A673 (cell line): Measurements from ENCODE around the gene BTBD16. TPM values are rescaled to one million over a fixed set of nuclear protein-coding genes. Genes with fewer than 3 reads are reported as not detected.

Experiments
- BruUV-seq: library from RNA; stranded (reverse); fragments of 400-500 nt; replicated peaks from 2 replicates; lab custom pipeline; 2021; lab: Mats Ljungman, UMichigan
- CTCF ChIA-PET: fragments of 300-600 bp; sonication (Branson Sonifier 250); formaldehyde crosslinking; loops from one replicate; lab custom pipeline; 2022; ENCODE audit warnings: antibody characterized with exemption; lab: Charles Lee
- POLR2A ChIA-PET: fragments of 300-600 bp; sonication (Branson Sonifier 250); formaldehyde crosslinking; loops from one replicate; lab custom pipeline; 2022; ENCODE audit warnings: antibody characterized with exemption; ENCODE audit not compliant: low non-redundant PET; lab: Charles Lee
- DNase-seq: peaks from one replicate; pipeline ENCODE4 v3.0.0-alpha.2; 2015; ENCODE audit warnings: low spot score
- H3K27ac ChIP-seq: fragments of 200-600 bp; sonication (generic); 2 replicates; pipeline ENCODE4 v1.5.1; 2016; ENCODE audit warnings: mixed run types, low read depth, mild to moderate bottlenecking, mixed read lengths, antibody characterized with exemption, low read length; ENCODE audit not compliant: poor library complexity, severe bottlenecking
- H3K27me3 ChIP-seq: fragments of 200-600 bp; sonication (generic); replicated peaks from 2 replicates; pipeline ENCODE4 v1.6.1; 2017; ENCODE audit warnings: mixed run types, low read depth, mild to moderate bottlenecking, mixed read lengths, antibody characterized with exemption, low read length; ENCODE audit not compliant: insufficient read depth, poor library complexity
- H3K36me3 ChIP-seq: fragments of 200-600 bp; sonication (generic); 2 replicates; pipeline ENCODE4 v1.6.1; 2016; ENCODE audit warnings: mixed run types, mild to moderate bottlenecking, mixed read lengths, antibody characterized with exemption, low read length; ENCODE audit not compliant: insufficient read depth, poor library complexity, severe bottlenecking
- H3K4me1 ChIP-seq: fragments of 200-600 bp; sonication (generic); 2 replicates; pipeline ENCODE4 v1.6.1; 2017; ENCODE audit warnings: mixed run types, mild to moderate bottlenecking, mixed read lengths, antibody characterized with exemption, low read length; ENCODE audit not compliant: insufficient read depth, poor library complexity, severe bottlenecking
- H3K4me3 ChIP-seq: fragments of 200-600 bp; sonication (generic); 2 replicates; pipeline ENCODE4 v1.5.1; 2016; ENCODE audit warnings: low read depth, mixed run types, mild to moderate bottlenecking, mixed read lengths, low read length; ENCODE audit not compliant: poor library complexity, severe bottlenecking
- H3K9me3 ChIP-seq: fragments of 200-600 bp; sonication (generic); 2 replicates; pipeline ENCODE4 v1.6.1; 2016; ENCODE audit warnings: mixed run types, low read depth, mild to moderate bottlenecking, mixed read lengths, antibody characterized with exemption, low read length; ENCODE audit not compliant: poor library complexity, severe bottlenecking
- EZH2 ChIP-seq: fragments of 200-600 bp; sonication (generic); IDR thresholded peaks from 2 replicates; pipeline ENCODE4 v1.6.1; 2017; ENCODE audit warnings: borderline replicate concordance, low read depth, mild to moderate bottlenecking, mixed read lengths, antibody characterized with exemption, low read length; ENCODE audit not compliant: poor library complexity, severe bottlenecking
- intact Hi-C: fragments of 100-400 bp; cut with micrococcal nuclease; formaldehyde crosslinking; loops from one replicate; pipeline ENCODE4 v1.10.0; 2022; ENCODE audit not compliant: unreplicated experiment
- total RNA-seq: library from RNA; stranded (reverse); gene quantifications from 2 replicates; pipeline ENCODE4 v1.2.3, GENCODE V29; 2021
- TF ChIP-seq, protein P1 (sequence below): fragments of 300-800, 200-600 bp; sonication (generic); conservative IDR thresholded peaks from 2 replicates; pipeline ENCODE4 v1.5.1; 2017; ENCODE audit warnings: low read depth, mild to moderate bottlenecking, antibody characterized with exemption, low read length, moderate library complexity, mixed read lengths

Gene BTBD16
- total RNA-seq, 1 experiment from 2014 or later = not detected

DNA sequence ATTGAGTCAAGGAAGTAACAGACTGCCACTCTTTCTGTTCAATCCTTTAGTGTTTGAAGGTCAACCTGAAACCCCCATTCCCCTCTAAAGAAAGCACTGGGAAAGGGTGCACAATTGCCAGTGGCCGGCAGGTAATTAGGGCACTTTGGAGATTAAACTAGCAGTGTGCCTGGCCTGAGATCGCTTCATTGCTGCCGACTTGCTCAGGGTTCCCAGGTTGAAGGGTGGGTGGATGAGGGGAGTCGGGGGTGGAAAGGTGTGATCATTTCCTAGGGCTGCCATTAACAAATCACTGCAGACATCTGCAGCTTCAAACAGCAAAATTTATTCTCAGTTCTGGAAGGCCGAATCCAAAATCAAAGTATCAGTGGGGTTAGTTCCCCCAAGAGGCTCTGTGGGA lies 16.3 kb upstream of the BTBD16 start:
- Histone ChIP-seq H3K27ac (no peak overlapping the region), H3K36me3 (no peaks in the 10 kb centered on the region), H3K27me3 (peaks cover 4% of the 10 kb centered on the region), H3K4me3 (no peak overlapping the region), H3K4me1 (no peaks in the 10 kb centered on the region), H3K9me3 (no peaks in the 10 kb centered on the region)
- ChIA-PET POLR2A (no interaction called here), CTCF (no interaction called here)
- BruUV-seq = no TSS peak
- no peak for TF ChIP-seq EZH2
- TF ChIP-seq, protein P1, sequence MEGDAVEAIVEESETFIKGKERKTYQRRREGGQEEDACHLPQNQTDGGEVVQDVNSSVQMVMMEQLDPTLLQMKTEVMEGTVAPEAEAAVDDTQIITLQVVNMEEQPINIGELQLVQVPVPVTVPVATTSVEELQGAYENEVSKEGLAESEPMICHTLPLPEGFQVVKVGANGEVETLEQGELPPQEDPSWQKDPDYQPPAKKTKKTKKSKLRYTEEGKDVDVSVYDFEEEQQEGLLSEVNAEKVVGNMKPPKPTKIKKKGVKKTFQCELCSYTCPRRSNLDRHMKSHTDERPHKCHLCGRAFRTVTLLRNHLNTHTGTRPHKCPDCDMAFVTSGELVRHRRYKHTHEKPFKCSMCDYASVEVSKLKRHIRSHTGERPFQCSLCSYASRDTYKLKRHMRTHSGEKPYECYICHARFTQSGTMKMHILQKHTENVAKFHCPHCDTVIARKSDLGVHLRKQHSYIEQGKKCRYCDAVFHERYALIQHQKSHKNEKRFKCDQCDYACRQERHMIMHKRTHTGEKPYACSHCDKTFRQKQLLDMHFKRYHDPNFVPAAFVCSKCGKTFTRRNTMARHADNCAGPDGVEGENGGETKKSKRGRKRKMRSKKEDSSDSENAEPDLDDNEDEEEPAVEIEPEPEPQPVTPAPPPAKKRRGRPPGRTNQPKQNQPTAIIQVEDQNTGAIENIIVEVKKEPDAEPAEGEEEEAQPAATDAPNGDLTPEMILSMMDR = no peak
- intact Hi-C loops = no loop called here
- no peak for DNase-seq

DNA sequence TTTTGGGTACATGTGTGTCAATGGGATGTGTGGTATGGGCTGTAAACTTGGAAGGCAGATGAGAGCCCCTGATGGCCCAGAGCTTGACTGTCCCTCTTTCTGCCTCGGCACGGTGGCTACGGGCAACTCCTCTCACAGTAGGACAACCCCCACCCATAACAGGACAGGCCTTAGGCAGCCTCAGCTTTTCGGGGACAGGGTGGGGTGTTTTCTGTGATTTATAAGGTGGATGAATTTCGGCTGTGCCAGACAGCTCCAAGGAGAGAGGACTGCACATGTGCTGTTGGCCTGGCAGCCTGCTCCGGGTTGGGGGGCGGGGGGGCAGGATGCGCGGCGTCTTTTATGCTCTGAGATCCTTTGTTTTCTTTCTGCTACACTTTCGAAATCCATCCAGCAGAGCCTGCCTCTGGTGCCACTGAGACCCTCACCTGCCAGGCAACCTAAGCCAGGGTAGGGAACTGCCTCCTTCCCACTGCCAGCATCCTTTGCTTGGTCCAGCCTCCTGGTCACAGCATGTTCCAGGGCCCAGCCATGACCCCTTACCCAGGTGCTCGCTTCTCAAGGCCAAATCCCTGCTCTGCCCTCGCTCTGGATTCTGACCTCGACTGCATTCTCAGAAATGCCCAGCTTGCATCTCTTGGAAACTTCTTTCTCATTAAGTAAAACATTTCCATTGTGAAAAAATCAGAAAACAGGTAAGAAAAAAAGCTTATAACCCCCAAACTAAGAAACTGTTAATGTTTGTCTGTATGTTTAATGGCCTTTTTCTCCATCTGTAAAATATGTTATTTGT lies 15.4 kb upstream of the BTBD16 start:
- POLR2A ChIA-PET = no interaction called here
- DNase-seq = no peak
- H3K9me3 ChIP-seq = no peaks in the 10 kb centered on the region
- H3K27me3 ChIP-seq = peaks cover 4% of the 10 kb centered on the region
- H3K4me3 ChIP-seq = no peak overlapping the region
- H3K27ac ChIP-seq = no peak overlapping the region
- TF ChIP-seq, protein P1 = no peak
- TF ChIP-seq EZH2 = no peak
- intact Hi-C loops = no loop called here
- H3K4me1 ChIP-seq = no peaks in the 10 kb centered on the region
- BruUV-seq = no TSS peak
- no peaks in the 10 kb centered on the region for H3K36me3 ChIP-seq
- CTCF ChIA-PET = no interaction called here

DNA sequence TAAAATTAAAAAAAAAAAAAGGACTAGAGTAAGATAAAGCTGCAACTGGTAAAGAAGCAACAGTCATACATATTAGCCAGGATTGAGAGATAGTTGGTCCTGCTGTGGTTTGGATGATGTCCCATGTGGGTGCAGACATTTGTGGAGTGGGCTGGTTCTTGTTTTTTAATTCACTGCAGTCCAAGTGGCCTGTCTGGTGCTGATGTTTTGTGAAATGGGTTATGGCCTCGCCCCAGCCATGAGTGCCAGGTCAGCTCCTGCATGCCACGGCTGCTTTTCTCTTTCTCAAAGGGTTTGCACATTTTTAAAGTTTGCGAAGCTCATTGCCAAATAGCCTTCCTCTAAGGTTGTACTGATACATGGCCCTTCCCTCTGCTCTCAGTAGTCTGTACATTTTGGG lies 14.1 kb upstream of the BTBD16 start:
- H3K36me3 ChIP-seq = no peaks in the 10 kb centered on the region
- H3K27ac ChIP-seq = no peak overlapping the region
- no peak overlapping the region for H3K4me3 ChIP-seq
- ChIA-PET POLR2A (no interaction called here), CTCF (no interaction called here)
- intact Hi-C loops = no loop called here
- no peak for TF ChIP-seq EZH2
- TF ChIP-seq, protein P1 = no peak
- no peaks in the 10 kb centered on the region for H3K4me1 ChIP-seq
- H3K27me3 ChIP-seq = peaks cover 4% of the 10 kb centered on the region
- no TSS peak for BruUV-seq
- DNase-seq = no peak
- peaks cover 8% of the 10 kb centered on the region for H3K9me3 ChIP-seq
